ENCODE results near the gene PDLIM1.

- TF ChIP-seq EZH2phosphoT487 (conservative IDR thresholded peaks at IDR 0.05; ENCODE audit: low read length), result no peak
- TF ChIP-seq, protein P1, sequence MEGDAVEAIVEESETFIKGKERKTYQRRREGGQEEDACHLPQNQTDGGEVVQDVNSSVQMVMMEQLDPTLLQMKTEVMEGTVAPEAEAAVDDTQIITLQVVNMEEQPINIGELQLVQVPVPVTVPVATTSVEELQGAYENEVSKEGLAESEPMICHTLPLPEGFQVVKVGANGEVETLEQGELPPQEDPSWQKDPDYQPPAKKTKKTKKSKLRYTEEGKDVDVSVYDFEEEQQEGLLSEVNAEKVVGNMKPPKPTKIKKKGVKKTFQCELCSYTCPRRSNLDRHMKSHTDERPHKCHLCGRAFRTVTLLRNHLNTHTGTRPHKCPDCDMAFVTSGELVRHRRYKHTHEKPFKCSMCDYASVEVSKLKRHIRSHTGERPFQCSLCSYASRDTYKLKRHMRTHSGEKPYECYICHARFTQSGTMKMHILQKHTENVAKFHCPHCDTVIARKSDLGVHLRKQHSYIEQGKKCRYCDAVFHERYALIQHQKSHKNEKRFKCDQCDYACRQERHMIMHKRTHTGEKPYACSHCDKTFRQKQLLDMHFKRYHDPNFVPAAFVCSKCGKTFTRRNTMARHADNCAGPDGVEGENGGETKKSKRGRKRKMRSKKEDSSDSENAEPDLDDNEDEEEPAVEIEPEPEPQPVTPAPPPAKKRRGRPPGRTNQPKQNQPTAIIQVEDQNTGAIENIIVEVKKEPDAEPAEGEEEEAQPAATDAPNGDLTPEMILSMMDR (IDR thresholded peaks at IDR 0.05; ENCODE audit: insufficient read depth, low read length, poor library complexity, severe bottlenecking), result no peak
Measured at GRCh38 chr10:95279042-95279820, 11.6 kb downstream of the PDLIM1 start.
